HCT116 (cell line): ENCODE results near the gene DMKN. TPM values are rescaled to one million over a fixed set of nuclear protein-coding genes. Genes with fewer than 3 reads are reported as not detected.

Source experiments
- ATAC-seq: fragments of 200-7000 bp; cut with Tn5 transposase; 2 replicates; pipeline ENCODE4 v1.9.1; 2020; ENCODE audit warnings: mild to moderate bottlenecking, moderate library complexity
- BruUV-seq: library from RNA; stranded (reverse); fragments of 400-500 nt; replicated peaks from 2 replicates; lab custom pipeline; 2021; lab: Mats Ljungman, UMichigan
- CTCF ChIA-PET: fragments of 300-600 bp; sonication (Branson Sonifier 250); formaldehyde crosslinking; loops from one replicate; lab custom pipeline; 2021; ENCODE audit warnings: antibody characterized with exemption; lab: Charles Lee
- POLR2A ChIA-PET: fragments of 300-600, 350-600 bp; sonication (Branson Sonifier 250); formaldehyde crosslinking; loops from one replicate; lab custom pipeline; 2021; ENCODE audit warnings: antibody characterized with exemption; lab: Charles Lee
- RAD21 ChIA-PET, 2 experiments: fragments of 300-600 bp; sonication (Branson Sonifier 250); formaldehyde crosslinking; loops; one replicate each; lab custom pipeline; 2023; ENCODE audit warnings: low total read pairs in 2 of 2; ENCODE audit not compliant: uncharacterized antibody in 2 of 2, unreplicated experiment in 2 of 2, low non-redundant PET in 1 of 2; lab: Charles Lee
- DNase-seq: peaks from one replicate; pipeline ENCODE4 v3.0.0-alpha.2; 2010; ENCODE audit warnings: low read depth, low spot score
- H2AFZ ChIP-seq: fragments of 200-600 bp; shearing (Covaris generic), sonication (generic); 2 replicates; pipeline ENCODE4 v1.6.1; 2017; ENCODE audit warnings: low read depth, mixed run types, mixed read lengths, antibody characterized with exemption, low read length; ENCODE audit not compliant: poor library complexity, severe bottlenecking
- H3K27ac ChIP-seq: 2 replicates; pipeline ENCODE4 v1.5.1; 2012; ENCODE audit warnings: low read depth, low read length
- H3K27me3 ChIP-seq: fragments of 200-600 bp; sonication (generic); 2 replicates; pipeline ENCODE4 v1.6.1; 2016; ENCODE audit warnings: mixed run types, low read length, mixed read lengths; ENCODE audit not compliant: insufficient read depth
- H3K36me3 ChIP-seq, 2 experiments: fragments of 200-500 bp in 1 of 2; fragments of 200-600 bp in 1 of 2; sonication (Bioruptor generic) in 1 of 2; sonication (generic) in 1 of 2; 2 replicates each; pipeline versions ENCODE4 v1.5.1 to v1.6.1; 2014 to 2016; ENCODE audit warnings: low read length in 2 of 2, inconsistent platforms in 1 of 2, mixed read lengths in 1 of 2, mixed run types in 1 of 2; ENCODE audit not compliant: insufficient read depth in 2 of 2, control insufficient read depth in 1 of 2
- H3K4me1 ChIP-seq, 2 experiments: fragments of 200-600 bp in 1 of 2; sonication (generic) in 1 of 2; 2 replicates each; pipeline versions ENCODE4 v1.5.1 to v1.6.1; 2012 to 2017; ENCODE audit warnings: low read length in 2 of 2, inconsistent platforms in 1 of 2, mild to moderate bottlenecking in 1 of 2, mixed read lengths in 1 of 2, mixed run types in 1 of 2, moderate library complexity in 1 of 2; ENCODE audit not compliant: insufficient read depth in 2 of 2, control insufficient read depth in 1 of 2
- H3K4me2 ChIP-seq: fragments of 200-600 bp; sonication (generic); 2 replicates; pipeline ENCODE4 v1.6.1; 2017; ENCODE audit warnings: mixed run types, low read length, mixed read lengths
- H3K4me3 ChIP-seq, 2 experiments: fragments of 200-600 bp in 1 of 2; sonication (generic) in 1 of 2; replicated peaks in 1 of 2; 2 replicates each; pipeline ENCODE4 v1.5.1; 2011 to 2016; ENCODE audit warnings: low read length in 2 of 2, control low read depth in 1 of 2, low read depth in 1 of 2, mild to moderate bottlenecking in 1 of 2, mixed read lengths in 1 of 2, mixed run types in 1 of 2
- H3K79me2 ChIP-seq: fragments of 200-600 bp; sonication (generic); 2 replicates; pipeline ENCODE4 v1.6.1; 2017; ENCODE audit warnings: mild to moderate bottlenecking, mixed run types, low read length, moderate library complexity, mixed read lengths; ENCODE audit not compliant: insufficient read depth
- H3K9ac ChIP-seq: fragments of 200-600 bp; sonication (generic); 2 replicates; pipeline ENCODE4 v1.6.1; 2016; ENCODE audit warnings: low read length, mixed read lengths
- H3K9me2 ChIP-seq: fragments of 200-600 bp; sonication (generic), shearing (Covaris generic); 2 replicates; pipeline ENCODE4 v1.6.1; 2017; ENCODE audit warnings: mixed run types, mild to moderate bottlenecking, moderate library complexity; ENCODE audit not compliant: insufficient read depth
- H3K9me3 ChIP-seq, 2 experiments: fragments of 200-500 bp in 1 of 2; fragments of 200-600 bp in 1 of 2; sonication (Bioruptor generic) in 1 of 2; sonication (generic) in 1 of 2; 2 replicates each; pipeline ENCODE4 v1.6.1; 2014 to 2017; ENCODE audit warnings: low read length in 2 of 2, mixed read lengths in 2 of 2, inconsistent platforms in 1 of 2, low read depth in 1 of 2, mild to moderate bottlenecking in 1 of 2, mixed run types in 1 of 2, moderate library complexity in 1 of 2; ENCODE audit not compliant: control insufficient read depth in 1 of 2, insufficient read depth in 1 of 2
- H4K20me1 ChIP-seq: fragments of 200-600 bp; sonication (generic), shearing (Covaris generic); 2 replicates; pipeline ENCODE4 v1.6.1; 2017; ENCODE audit warnings: mixed run types, mild to moderate bottlenecking, moderate library complexity; ENCODE audit not compliant: insufficient read depth
- ATF3 ChIP-seq: IDR thresholded peaks from 2 replicates; pipeline ENCODE4 v1.6.1; 2012
- CBX3 ChIP-seq: IDR thresholded peaks from 2 replicates; pipeline ENCODE4 v1.6.1; 2012; ENCODE audit warnings: low read depth
- CEBPB ChIP-seq: IDR thresholded peaks from 2 replicates; pipeline ENCODE4 v1.6.1; 2012; ENCODE audit warnings: low read depth
- EGR1 ChIP-seq: IDR thresholded peaks from 2 replicates; pipeline ENCODE4 v1.6.1; 2012; ENCODE audit warnings: low read depth
- EZH2 ChIP-seq: fragments of 200-600 bp; sonication (generic); IDR thresholded peaks from 2 replicates; pipeline ENCODE4 v1.6.1; 2017; ENCODE audit warnings: antibody characterized with exemption, mixed run types
- JUND ChIP-seq: IDR thresholded peaks from 2 replicates; pipeline ENCODE4 v1.6.1; 2012
- MAX ChIP-seq: IDR thresholded peaks from 2 replicates; pipeline ENCODE4 v1.6.1; 2012
- POLR2A ChIP-seq: IDR thresholded peaks from 2 replicates; pipeline ENCODE4 v1.7.0; 2011; ENCODE audit warnings: borderline replicate concordance; ENCODE audit not compliant: insufficient read depth, insufficient read length; ENCODE audit errors: extremely low read depth
- POLR2AphosphoS5 ChIP-seq: IDR thresholded peaks from 2 replicates; pipeline ENCODE4 v1.6.1; 2011; ENCODE audit warnings: mild to moderate bottlenecking, low read depth, low read length, moderate library complexity
- RAD21 ChIP-seq: IDR thresholded peaks from 2 replicates; pipeline ENCODE4 v1.6.1; 2012; ENCODE audit warnings: low read depth, mild to moderate bottlenecking
- REST ChIP-seq: IDR thresholded peaks from 2 replicates; pipeline ENCODE4 v1.6.1; 2012; ENCODE audit warnings: low read depth
- SIN3A ChIP-seq: IDR thresholded peaks from 2 replicates; pipeline ENCODE4 v1.6.1; 2012; ENCODE audit warnings: low read depth
- SP1 ChIP-seq: IDR thresholded peaks from 2 replicates; pipeline ENCODE4 v1.6.1; 2012; ENCODE audit warnings: low read depth
- SRF ChIP-seq: IDR thresholded peaks from 2 replicates; pipeline ENCODE4 v1.6.1; 2012; ENCODE audit warnings: low read depth
- TCF7L2 ChIP-seq: IDR thresholded peaks from 2 replicates; pipeline ENCODE4 v1.7.0; 2011; ENCODE audit warnings: borderline replicate concordance, inconsistent platforms; ENCODE audit not compliant: insufficient read depth, insufficient read length; ENCODE audit errors: extremely low read depth
- YY1 ChIP-seq: IDR thresholded peaks from 2 replicates; pipeline ENCODE4 v1.6.1; 2011; ENCODE audit warnings: low read length, low read depth, moderate library complexity, mild to moderate bottlenecking; ENCODE audit not compliant: insufficient replicate concordance; ENCODE audit errors: extremely low read depth
- ZNF274 ChIP-seq: fragments of 200-500 bp; sonication (Bioruptor generic); IDR thresholded peaks from 2 replicates; pipeline ENCODE4 v1.6.1; 2014; ENCODE audit warnings: mild to moderate bottlenecking, low read depth, low read length, inconsistent platforms
- intact Hi-C: fragments of 100-400 bp; cut with micrococcal nuclease; formaldehyde crosslinking; loops from 2 replicates; pipeline ENCODE4 v1.10.0; 2022
- total RNA-seq: library from RNA; stranded (reverse); gene quantifications from one replicate; pipeline ENCODE4 v1.2.1, GENCODE V29; 2021; ENCODE audit not compliant: unreplicated experiment

The DMKN gene
- total RNA-seq, 1 experiment from 2014 or later, result 246 TPM

GRCh38 chr19:35460608-35461007 is 52.8 kb downstream of the DMKN start:
- ChIA-PET POLR2A (no interaction called here), CTCF (no interaction called here)
- no peak for TF ChIP-seq REST
- TF ChIP-seq POLR2AphosphoS5, result no peak
- no peak for TF ChIP-seq SRF
- no peak for TF ChIP-seq CBX3

GRCh38 chr19:35459414-35460082 is 53.9 kb downstream of the DMKN start:
- H3K36me3 ChIP-seq, result no peaks in the 10 kb centered on the region
- BruUV-seq, result no TSS peak
- no peak overlapping the region for H3K9ac ChIP-seq
- DNase-seq, result no peak
- ATAC-seq, result no peak
- intact Hi-C loops, result no loop called here
- no peak overlapping the region for H3K4me3 ChIP-seq
- 0 out of 2 replicates have a peak, but pooled peaks cover 5% of the 10 kb centered on the region for H3K27me3 ChIP-seq
- no peak overlapping the region for H3K27ac ChIP-seq
- POLR2A ChIA-PET, result no interaction called here
- no peaks in the 10 kb centered on the region for H3K9me3 ChIP-seq
- CTCF ChIA-PET, result no interaction called here
- H2AFZ ChIP-seq, result no peak overlapping the region
- no peaks in the 10 kb centered on the region for H3K79me2 ChIP-seq
- RAD21 ChIA-PET, result interaction anchor here in 1 of 2 experiments (0.7 kb wide), 1 partner anchor 57 kb away, joined by 3 read pairs; no protein-coding TSS in a partner anchor
- H4K20me1 ChIP-seq, result no peaks in the 10 kb centered on the region
- no peaks in the 10 kb centered on the region for H3K4me1 ChIP-seq
- H3K9me2 ChIP-seq, result no peaks in the 10 kb centered on the region
- H3K4me2 ChIP-seq, result no peak overlapping the region
- TF ChIP-seq ATF3, result no peak
- no peak for TF ChIP-seq POLR2A
- TF ChIP-seq SP1, result no peak
- no peak for TF ChIP-seq JUND
- TF ChIP-seq TCF7L2, result no peak
- TF ChIP-seq YY1, result no peak
- TF ChIP-seq CEBPB, result no peak
- no peak for TF ChIP-seq CBX3
- TF ChIP-seq MAX, result no peak
- TF ChIP-seq EGR1, result no peak
- TF ChIP-seq RAD21, result no peak
- no peak for TF ChIP-seq SIN3A
- no peak for TF ChIP-seq ZNF274
- TF ChIP-seq EZH2, result no peak

More at GRCh38 chr19:35460608-35461007, 52.8 kb downstream of the DMKN start:
- H3K9me2 ChIP-seq, result no peaks in the 10 kb centered on the region
- no peak overlapping the region for H3K9ac ChIP-seq
- H3K36me3 ChIP-seq, result no peaks in the 10 kb centered on the region
- no TSS peak for BruUV-seq
- no peak overlapping the region for H3K4me2 ChIP-seq
- intact Hi-C loops, result no loop called here
- no peak for ATAC-seq
- no peak overlapping the region for H3K27ac ChIP-seq
- H2AFZ ChIP-seq, result no peak overlapping the region
- H3K4me3 ChIP-seq, result no peak overlapping the region
- no peaks in the 10 kb centered on the region for H3K79me2 ChIP-seq
- 0 out of 2 replicates have a peak, but pooled peaks cover 5% of the 10 kb centered on the region for H3K27me3 ChIP-seq
- no peak for DNase-seq
- H3K9me3 ChIP-seq, result no peaks in the 10 kb centered on the region
- no peaks in the 10 kb centered on the region for H3K4me1 ChIP-seq
- RAD21 ChIA-PET, result no interaction called here
- H4K20me1 ChIP-seq, result no peaks in the 10 kb centered on the region
